Bone marrow (tissue), 2 donors: ENCODE data around the gene FCHSD1.

Source experiments
- DNase-seq, 2 donors: peaks; one replicate each; lab custom pipeline; 2025; lab: John Stamatoyannopoulos, UW

FCHSD1 gene

DNA sequence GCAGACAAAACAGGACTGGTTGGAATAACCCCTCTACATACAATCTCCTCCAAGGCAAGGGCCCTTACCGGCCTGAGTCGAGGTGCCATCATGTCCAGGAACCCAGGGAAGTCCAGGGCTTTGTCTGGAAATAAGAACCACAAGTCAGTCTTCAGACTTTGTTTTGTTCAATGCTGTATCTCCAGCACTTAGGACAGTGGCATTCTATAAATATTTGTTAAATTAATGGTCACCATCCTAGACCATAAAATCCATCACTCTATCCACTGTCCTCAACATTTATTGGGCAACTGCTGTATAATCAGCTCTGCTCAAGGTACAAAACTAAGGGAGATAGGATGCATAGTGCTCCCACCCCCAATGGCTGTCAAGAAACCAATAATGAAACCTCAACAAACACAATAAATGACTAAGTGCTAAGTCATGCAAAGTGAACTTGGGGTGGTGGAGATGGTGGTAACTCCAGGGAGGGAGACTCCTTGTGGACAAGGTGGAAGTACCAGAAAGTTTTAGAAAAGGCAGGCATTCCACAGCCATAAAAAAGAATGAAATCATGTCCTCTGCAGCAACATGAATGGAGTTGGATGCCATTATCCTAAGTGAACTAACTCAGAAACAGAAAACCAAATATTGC, 9.5 kb downstream of the FCHSD1 start:
- peak in 1 of 2 donors; percentile 39 for DNase-seq

DNA sequence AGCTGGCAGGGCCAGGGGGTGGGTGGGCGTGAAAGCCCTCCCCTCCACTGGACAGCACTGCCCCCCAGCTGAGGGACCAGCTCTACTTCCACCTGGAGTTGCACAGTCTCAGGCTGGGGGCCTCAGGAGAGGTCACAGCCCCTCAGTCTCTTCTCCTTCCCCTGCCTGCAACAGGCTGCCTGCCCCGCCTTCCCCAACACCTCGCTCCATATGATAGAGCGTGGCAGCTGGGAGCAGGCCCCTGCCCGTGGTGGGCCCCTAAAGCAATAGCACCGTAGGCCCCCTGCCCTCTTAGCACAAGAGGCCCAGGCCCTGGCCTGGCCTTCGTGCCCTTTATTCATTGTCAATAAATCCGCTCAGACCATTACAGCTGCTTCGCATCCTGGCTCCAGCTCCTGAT, 10.5 kb downstream of the FCHSD1 start:
- DNase-seq: no peak

DNA sequence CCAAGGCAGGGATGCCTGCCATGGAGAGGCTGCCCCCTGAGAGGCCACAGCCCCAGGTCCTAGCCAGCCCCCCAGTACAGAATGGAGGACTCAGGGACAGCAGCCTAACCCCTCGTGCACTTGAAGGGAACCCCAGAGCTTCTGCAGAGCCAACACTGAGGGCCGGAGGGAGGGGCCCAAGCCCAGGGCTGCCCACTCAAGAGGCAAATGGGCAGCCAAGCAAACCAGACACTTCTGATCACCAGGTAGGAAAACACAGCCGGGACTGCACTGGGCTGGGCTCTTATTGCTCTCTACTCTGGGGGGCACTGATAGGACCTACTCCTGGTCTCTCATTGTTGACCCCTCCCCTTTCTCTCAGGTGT, 11.2 kb downstream of the FCHSD1 start:
- DNase-seq: no peak

DNA sequence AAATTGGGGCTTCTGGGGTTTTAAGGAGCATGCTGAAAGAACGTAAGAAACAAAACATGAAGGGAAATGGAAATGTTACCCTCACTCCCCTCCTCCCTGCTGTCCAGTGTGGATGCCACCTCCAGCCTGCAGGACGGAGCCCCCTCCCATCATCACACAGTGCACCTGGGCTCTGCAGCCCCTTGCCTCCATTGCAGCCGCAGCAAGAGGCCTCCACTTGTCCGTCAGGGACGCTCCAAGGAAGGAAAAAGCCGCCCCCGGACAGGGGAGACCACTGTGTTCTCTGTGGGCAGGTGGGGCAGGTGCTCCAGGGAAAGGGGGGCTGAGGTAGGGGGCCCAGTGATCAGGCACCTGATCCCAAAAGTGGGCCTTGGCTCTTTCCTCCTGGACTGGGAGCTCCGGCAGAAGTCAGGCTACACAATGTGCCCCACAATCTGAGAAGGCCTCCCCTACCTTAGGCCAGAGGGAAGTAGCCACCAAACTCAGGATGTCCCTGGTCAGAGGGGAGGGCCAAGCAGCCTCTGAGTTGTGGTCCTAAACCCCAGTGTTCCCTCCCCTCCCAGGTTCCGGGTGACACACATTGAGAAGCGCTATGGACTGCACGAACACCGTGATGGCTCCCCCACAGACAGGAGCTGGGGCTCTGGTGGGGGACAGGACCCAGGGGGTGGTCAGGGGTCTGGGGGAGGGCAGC, 11.7 kb downstream of the FCHSD1 start:
- DNase-seq: no peak

DNA sequence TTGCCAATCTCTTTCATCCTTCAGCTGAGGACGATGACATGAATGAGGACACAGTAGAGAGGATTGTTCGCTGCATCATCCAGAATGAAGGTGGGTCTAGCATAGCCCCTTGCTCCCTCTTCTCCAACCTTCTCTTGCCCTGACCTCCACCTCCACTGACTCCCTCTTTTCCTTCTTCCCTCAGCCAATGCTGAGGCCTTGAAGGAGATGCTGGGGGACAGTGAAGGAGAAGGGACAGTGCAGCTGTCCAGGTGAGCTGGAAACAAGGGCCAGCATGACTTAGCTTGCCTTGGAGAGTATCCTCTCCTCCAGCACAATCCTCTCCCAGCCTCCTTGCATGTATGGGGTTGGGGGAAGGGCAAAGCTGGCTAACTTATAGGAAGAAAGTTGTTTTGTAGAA, 12.4 kb downstream of the FCHSD1 start:
- DNase-seq: no peak

DNA sequence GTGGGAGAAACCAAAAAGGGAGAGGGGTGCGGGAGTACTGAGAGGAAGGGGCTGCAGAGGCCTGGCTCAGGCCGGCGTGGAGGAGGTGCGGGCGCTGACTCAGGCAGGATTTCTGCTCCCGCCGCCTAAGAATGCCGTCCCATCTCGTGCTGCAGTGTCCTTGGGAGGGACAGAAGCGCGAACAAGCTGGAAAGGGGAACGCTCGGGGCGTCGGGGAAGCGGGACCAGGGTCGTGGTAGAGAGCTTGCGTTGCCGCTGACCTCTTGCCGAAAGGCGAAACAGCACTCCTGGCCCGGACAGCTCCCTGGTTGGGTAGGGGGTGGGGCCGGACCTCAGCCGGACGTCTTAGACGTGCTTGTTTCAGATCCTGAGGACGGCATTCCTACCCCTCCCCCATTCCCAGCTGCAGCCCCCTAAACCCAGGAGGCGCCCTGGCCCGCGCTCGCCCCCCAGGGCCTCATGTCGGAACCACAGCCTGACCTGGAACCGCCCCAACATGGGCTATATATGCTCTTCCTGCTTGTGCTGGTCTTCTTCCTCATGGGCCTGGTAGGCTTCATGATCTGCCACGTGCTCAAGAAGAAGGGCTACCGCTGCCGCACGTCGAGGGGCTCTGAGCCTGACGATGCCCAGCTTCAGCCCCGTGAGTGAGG, 13.3 kb downstream of the FCHSD1 start:
- peak; percentile 20 to 43 for DNase-seq

DNA sequence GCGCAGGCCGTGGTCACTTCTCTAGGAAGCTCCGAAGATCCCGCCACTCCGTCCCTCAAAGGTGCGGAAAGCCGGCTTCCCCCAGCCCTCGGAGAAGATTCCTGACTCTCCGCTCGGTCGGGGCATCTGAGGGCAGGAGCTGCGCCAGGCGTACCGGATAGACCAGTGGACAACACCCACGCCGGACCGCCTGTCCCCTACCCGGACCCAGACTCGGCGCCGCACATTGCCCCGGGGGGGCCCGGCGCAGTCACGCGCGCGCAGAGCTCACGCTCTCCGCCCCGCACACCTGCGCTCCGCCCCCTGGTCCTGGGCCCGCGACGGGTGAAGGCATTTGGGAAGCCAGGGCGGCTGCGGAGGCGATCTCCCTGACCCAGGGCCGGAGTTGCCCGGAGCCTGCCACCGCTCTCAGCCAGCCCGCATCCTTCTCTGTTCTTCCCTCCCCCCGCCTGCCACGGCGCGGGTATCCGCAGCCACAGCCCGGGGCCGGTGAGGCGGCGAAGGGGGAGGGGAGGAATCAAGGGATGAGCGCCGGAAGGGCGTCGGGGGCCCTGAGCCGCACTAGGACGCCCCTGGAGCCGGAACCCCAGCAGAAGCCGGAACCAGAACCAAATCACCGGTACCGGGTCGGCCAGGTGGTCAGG, 14.0 kb downstream of the FCHSD1 start:
- DNase-seq: no peak

DNA sequence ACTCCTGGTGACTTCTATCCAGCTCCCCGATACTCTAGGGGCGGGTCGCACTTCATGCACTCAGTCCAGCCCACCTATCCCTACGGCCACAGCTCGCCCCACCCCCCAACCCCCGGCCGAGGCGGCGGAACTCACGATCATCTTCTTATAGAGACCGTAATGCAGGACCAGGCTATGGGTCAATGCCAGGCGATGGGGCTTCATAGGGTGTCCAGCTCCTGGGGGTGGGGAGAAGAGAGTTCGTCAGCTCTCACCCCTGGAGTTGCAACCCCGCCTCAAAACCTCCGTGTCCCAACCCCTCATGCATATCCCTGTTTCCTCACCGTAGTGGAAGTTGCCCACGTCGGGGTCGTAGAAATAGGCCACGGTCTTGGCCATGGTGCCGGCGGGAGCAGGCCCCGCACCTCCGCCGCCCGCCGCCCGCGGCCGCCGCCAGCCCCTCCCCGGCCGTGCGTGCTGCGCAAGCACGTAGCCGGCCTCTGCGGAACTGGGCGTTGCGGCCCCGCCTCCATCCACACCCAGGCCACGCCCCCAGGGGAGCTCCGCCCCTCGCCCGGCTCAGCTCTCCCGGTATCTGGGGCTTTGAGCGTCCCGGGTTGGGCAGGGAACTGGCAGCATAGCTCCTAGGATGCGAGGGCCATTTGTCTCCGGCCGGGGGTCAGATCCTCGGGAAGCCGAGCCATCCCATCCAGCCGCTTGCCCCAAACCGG, 14.7 kb downstream of the FCHSD1 start, which contains the start of the genes HDAC3 and RELL2:
Gene HDAC3, minus strand, starts transcription at position 437 of the 710 bp plus-strand sequence. Its CDS starts 59 bp downstream, at position 378.
Gene RELL2, plus strand, starts transcription at position 585 of the 710 bp plus-strand sequence. CDS start 1,229 bp downstream, outside the sequence.
- peak; percentile 71 to 86 for DNase-seq

DNA sequence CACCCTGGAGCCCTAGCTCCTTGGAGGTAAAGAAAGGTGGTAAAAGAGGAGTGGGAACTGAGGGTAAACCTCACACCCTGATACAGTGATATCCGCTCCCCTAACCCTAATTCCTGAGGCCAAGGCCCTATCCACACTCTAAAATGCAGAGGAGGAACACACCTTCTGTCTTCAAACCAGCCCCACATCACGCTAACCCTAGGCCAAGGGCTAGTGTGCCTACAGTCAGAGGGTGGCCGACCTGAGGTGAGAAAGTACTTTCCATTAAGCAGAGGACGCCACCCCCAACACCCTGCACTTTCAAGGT, 15.2 kb downstream of the FCHSD1 start:
- DNase-seq: no peak

DNA sequence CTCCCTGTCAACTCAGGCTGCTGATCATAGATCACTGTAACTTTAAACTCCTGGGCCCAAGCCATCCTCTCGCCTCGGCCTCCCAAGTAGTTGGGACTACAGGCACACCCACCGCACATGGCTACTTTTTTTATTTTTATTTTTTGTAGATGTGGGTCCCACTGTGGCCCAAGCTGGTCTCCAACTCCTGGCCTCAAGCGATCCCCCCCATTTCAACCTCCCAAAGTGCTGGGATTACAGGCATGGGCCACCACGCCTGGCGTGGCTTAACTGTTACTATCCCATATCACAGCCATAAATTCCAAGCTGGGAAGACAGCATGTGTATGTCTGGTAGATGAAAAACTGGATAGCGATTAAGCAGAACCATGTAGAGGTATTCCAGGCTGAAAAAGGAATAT, 15.6 kb downstream of the FCHSD1 start:
- no peak for DNase-seq

DNA sequence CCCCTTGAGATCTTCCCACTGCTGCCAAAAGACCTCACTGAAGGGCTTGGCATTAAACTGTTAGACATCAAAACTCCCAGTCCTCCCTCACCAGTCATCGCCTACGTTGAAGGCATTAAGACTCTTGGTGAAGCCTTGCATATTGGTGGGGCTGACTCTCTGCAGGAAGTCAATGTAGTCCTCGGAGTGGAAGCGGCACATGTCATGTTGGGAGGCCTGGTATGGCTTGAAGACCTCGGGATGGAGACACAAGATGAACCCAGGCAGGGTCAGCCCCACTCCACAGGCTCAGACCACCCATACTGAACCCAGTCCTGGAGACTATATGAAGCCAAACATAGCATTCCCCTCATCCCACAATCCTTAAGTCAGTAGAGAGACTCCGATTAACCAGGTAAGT, 16.5 kb downstream of the FCHSD1 start:
- no peak for DNase-seq

DNA sequence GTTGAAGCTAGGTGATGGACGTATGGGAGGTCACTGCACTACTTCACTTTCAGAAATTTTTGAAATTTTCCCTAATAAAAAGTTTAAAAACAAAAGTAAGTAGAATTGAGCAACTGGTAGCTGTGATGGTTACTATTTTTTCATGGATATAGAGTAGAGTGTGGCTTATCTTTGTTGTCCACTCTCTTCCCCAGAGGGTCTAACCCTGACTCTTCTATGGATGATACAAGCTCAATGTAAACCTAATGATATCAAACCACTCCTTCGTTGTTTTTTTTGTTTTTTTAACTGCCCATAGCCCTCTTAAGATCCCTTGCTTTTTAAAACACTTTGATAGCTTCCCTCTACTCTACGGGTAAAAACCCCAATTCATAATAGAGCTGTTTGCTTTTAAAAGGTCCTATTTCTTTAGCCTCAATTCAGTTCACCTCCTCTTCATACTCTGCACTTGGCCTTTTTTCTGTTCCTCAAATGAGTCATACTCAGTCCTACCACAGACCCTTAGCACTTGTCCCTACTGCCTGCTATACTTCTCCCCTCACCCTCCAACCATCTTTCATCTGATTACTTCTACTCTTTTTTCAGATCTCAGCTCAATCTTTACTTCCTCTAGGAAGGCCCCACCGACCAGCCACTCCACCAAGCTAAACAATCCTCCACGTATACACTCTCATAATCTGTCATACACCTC, 17.2 kb downstream of the FCHSD1 start:
- no peak for DNase-seq

DNA sequence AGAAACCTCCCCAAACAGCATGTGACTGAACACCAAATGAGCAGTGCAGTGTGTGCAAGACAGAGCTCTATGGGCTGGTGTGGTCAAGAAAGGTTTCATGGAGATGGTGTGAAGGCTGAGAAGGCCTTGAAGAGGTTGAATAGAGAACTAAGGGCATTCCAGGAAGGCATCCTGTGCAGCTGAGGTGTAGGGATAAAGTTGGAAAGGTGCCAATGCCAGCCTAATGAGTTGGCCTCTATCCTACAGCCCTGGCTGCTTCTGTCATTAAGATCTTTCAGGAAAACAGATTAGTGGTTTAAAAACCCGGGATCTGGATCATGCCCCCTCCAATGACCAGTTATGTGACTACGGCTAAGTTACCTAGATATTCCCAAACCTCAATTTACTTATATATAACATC, 18.6 kb downstream of the FCHSD1 start:
- no peak for DNase-seq

DNA sequence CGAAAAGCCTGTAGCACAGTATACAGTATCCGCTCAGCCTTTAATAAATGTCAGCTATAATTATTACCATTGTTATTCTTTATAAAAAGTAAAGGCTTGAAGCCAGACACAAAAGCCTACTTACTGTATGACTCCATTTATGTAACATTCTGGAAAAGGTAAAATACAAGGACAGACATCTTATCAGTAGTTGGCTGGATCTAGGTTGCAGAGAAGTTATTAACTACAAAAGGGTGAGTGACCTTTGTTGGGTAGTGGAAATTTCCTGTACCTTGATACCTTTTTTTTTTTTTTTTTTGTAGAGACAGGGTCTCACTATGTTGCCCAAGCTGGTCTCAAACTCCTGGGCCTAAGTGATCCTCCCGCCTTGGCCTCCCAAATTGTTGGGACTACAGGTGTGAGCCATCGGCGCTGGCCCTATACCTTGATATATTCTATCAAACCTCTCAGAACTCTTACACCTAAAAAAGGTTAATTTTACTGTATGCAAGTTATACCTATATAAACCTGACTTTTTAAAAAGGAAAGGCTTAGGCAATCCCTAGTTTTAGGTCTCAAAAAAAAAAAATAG, 20.6 kb downstream of the FCHSD1 start:
- no peak for DNase-seq

DNA sequence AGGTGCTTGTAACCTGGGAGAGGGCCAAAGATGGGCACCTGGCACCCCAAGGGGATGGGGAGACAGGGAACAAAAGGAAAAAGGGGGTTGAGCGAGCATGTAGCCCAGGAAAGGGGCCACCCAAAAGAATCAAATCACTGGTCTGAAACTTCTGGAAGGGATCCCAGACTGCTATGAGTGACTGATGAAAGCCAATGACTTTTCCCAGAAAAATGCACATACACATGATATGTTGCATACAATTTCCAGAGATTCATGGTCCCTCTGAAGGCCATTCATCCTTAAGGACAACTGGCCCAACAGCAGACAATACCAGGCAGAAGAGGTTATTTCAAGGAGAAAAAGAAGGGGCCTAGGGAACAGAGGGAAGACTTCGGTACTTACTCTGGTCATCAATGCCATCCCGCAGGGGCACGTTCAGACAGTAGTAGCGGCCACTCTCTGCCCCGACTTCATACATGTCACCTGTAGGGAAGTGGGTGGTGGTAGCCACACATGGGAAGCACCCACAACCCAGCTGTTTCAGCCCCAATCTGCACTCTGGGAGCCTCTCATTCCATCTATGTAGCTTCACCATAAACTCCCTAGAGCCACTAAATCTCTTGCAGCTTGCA, 22.9 kb downstream of the FCHSD1 start:
- no peak for DNase-seq

DNA sequence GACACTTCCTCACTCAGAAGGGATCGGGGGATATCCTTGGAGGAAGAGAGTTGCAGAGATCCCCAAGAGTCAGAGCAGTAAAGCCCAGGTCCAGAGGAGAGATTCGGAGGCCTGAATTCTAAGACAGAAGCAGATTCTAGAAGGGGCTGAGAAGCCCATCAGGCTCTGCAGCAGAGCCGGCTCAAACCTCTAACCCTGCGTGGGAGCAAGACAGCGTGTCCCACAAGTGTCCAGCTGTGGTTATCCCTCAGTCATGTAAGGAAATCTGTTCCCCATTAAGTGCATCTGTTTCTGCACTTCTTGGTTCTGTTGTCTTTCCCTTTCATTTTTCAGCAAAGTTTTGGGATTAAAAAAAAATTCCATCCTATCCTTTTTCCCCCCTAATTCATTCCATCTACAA, 27.6 kb downstream of the FCHSD1 start:
- no peak for DNase-seq

DNA sequence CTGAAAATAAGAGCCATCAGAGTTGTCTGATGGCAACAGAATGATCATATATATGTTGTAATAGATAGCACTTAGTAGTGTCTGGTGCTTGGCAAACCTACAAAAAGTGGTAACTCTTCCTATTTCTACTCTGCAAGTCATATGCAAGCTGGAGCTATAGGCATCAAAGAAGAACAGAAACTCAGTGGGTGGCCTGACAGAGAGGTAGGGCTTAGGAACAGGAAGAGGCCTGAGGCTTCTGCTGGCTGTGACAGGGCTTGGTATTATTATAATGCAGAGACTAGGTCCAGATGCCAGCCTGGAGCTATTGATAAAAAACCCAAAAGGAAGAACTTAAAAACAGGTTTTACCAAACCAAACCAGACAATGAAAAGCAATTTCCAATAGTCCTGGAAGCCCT, 28.0 kb downstream of the FCHSD1 start:
- peak in 1 of 2 donors; percentile 67 for DNase-seq

DNA sequence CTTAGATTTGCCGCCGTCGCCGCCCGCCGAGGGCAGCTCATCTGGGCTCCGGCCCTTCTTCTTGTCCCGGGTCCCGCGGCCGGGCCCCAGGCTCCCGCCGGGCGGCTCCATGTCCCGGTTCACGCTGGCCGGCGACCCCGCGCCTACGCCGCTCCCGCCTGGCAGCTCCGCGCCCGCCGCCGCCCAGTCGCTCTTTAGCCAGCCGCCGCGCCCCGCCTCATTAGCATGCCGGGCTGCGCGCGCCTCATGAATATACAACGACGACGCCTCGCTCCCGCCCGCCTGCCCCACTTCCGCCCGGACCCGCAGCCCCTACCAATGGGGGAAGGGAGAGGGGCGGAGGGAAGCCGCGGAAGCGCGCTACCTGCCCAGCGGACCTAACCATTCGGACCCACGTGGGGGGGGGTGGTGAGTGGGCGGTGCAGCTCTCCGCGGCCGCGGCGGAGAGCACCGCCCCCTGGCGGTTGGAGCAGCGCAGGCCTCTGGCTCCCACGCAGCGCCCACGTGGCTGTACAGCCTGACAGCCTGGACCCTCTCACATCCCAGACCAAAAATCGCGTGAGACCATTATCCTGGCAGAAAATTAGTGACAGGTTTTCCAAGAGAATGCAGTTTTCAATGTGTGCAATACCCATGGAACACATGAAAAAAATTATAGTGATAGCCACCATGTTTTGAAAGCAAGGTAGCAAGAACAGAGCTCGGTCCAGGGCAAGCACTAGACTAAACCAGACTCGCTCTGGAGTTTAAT, 32.2 kb downstream of the FCHSD1 start, which contains the start of gene DIAPH1:
Gene DIAPH1, minus strand, starts transcription at position 197 of the 751 bp plus-strand sequence. Its CDS starts 86 bp downstream, at position 111.
- peak; percentile 88 to 89 for DNase-seq

DNA sequence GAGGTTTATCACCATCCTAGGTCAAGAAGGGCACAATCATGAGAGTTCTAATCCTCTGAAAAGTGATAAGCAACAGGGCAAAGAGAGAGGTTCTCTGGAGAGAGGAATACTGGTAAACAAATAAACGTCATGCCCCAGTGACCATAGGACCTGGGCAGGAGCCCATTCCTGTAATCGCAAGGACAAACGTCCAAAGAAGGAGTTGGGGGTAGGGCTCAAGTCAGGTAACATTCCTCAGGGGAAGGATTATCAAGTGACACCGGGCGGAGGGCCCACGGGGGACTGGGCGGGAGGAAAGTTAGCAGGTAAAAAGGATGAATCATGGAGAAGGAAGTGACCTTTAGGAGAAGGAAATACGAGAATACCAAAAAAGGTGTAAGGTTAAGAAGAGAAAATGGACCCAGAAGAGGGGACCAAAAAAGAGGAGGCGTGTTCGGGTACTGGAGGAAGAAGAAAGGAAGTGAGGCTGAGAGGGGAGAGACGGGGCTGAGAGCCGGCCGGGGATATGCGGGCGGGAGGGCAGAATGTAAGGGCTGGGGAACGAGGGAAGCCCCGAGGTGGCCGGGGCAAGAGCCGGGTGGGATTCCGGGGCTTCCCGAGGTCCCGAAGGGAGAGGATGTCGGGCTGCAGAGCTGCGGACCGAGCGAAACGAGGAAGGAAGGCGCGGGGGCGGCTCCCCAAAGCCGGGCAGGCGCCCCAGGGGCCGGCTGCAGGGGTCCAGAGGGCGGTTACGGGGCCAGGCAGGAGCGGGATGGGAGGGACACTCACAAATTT, 33.0 kb downstream of the FCHSD1 start:
- peak; percentile 24 to 52 for DNase-seq
